Immature natural killer cell (primary cell): ENCODE data around the gene ABCG8. TPM values are rescaled to one million over a fixed set of nuclear protein-coding genes. Genes with fewer than 3 reads are reported as not detected.
"Not testable (repeated sequence)": the region's sequence is repeated elsewhere in the genome, so short reads cannot be mapped to it uniquely, and the experiment has no call there.

ENCODE experiments used
- DNase-seq, 3 donors: peaks; one replicate each; pipeline ENCODE4 v3.0.0; 2022; ENCODE audit warnings: mixed read lengths in 1 of 3
- H3K27ac Mint-ChIP-seq, 6 donors: one replicate each; pipeline ENCODE4 v1.8.0; 2020; ENCODE audit warnings: mixed read lengths in 6 of 6, mild to moderate bottlenecking in 5 of 6, inconsistent platforms in 4 of 6, moderate library complexity in 3 of 6
- H3K27me3 Mint-ChIP-seq, 3 donors: one replicate each; pipeline ENCODE4 v1.8.0; 2020 to 2021; ENCODE audit warnings: low read depth in 3 of 3, mild to moderate bottlenecking in 3 of 3, mixed read lengths in 3 of 3, moderate library complexity in 3 of 3, inconsistent platforms in 1 of 3
- H3K36me3 Mint-ChIP-seq, 3 donors: one replicate each; pipeline ENCODE4 v1.8.0; 2020; ENCODE audit warnings: mixed read lengths in 3 of 3, inconsistent platforms in 2 of 3, mild to moderate bottlenecking in 2 of 3
- H3K4me1 Mint-ChIP-seq, 2 donors: one replicate each; pipeline ENCODE4 v1.8.0; 2020; ENCODE audit warnings: inconsistent platforms in 2 of 2, mild to moderate bottlenecking in 2 of 2, mixed read lengths in 2 of 2, moderate library complexity in 1 of 2
- H3K4me3 Mint-ChIP-seq, 5 donors: one replicate each; pipeline ENCODE4 v1.8.0; 2020; ENCODE audit warnings: mild to moderate bottlenecking in 5 of 5, mixed read lengths in 5 of 5, inconsistent platforms in 3 of 5, moderate library complexity in 3 of 5
- H3K9me3 Mint-ChIP-seq, 6 donors: one replicate each; pipeline ENCODE4 v1.8.0; 2020; ENCODE audit warnings: mild to moderate bottlenecking in 6 of 6, mixed read lengths in 6 of 6, inconsistent platforms in 4 of 6, moderate library complexity in 3 of 6
- polyA plus RNA-seq, 3 donors: library from polyadenylated mRNA; unstranded; fragments of 300-500 nt; fragmentation: Illumina TruSeq; gene quantifications; one replicate each; pipeline ENCODE4 v1.2.3, GENCODE V29; 2021

Gene ABCG8
- polyA plus RNA-seq, 3 donors from 2014 or later = not detected

DNA sequence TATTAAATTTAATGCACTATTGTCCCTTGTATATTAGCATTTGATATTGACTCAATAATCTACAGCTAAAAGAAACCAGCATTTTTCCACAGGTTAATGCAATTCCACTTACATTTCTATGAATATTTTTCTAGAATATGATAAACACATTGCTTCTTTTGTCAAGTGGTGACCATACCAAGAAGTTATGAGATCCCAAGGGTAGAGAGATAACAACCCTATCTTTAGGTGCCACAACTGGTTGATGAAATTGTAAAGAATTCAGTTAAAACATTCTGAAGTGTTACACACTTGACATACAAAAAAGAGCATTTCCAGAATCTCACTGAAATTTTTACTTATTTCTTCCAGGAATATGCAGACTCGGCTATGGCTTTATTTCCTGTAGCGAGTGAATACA, 56.0 kb downstream of the ABCG8 start:
- Mint-ChIP-seq H3K36me3 (peaks cover 39 to 76% (median 47%) of the 10 kb centered on the region in 3 donors), H3K4me3 (no peak overlapping the region), H3K27me3 (peaks cover 0 to 1% (median 0%) of the 10 kb centered on the region in 3 donors), H3K9me3 (no peaks in the 10 kb centered on the region), H3K4me1 (no peaks in the 10 kb centered on the region), H3K27ac (no peak overlapping the region)
- DNase-seq = no peak

DNA sequence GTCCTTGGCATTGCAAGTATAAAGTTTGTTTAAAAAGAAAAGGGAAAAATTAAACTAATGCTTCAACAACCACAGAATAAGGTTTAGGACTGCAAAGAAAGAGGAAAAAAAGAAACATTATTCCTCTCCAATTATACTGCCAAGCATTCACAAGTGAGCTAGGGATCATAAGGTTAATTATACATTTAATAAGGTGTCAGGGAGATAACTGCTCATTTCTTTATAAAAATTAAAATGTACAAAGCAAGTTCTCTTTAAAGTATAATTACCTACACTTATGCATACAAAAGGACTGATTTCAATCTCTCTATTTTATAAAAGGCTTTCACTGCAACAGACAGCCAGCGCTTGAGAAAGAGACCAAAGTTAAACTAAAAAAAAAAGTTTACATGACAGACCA, 58.1 kb downstream of the ABCG8 start:
- Mint-ChIP-seq H3K27me3 (peaks cover 0 to 1% (median 0%) of the 10 kb centered on the region in 3 donors), H3K9me3 (no peaks in the 10 kb centered on the region), H3K4me3 (no peak overlapping the region), H3K27ac (no peak overlapping the region), H3K36me3 (peaks cover 31 to 59% (median 32%) of the 10 kb centered on the region in 3 donors), H3K4me1 (no peaks in the 10 kb centered on the region)
- DNase-seq = no peak

DNA sequence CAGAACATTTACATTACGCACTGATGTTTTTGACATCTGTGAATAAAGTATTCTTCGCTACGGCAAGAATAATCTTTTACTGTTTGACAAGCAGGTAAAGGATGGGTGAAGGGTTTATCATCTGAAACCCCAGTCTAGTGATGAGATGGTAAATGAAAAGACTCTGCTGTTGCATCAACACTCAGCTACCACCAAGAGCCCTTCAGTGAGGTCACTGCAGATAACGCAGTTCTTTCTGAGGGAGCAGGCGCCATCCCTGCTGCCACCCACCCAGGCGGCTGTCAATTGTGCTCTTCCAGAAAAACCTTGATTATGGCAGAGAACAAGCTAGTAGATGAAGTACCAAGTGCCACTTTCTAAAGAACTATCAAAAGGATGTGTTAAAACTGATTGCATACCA, 58.7 kb downstream of the ABCG8 start:
- H3K27me3 Mint-ChIP-seq = peaks cover 0 to 1% (median 0%) of the 10 kb centered on the region in 3 donors
- no peaks in the 10 kb centered on the region for H3K9me3 Mint-ChIP-seq
- DNase-seq = no peak
- no peaks in the 10 kb centered on the region for H3K4me1 Mint-ChIP-seq
- no peak overlapping the region for H3K4me3 Mint-ChIP-seq
- no peak overlapping the region for H3K27ac Mint-ChIP-seq
- H3K36me3 Mint-ChIP-seq = peaks cover 25 to 53% (median 26%) of the 10 kb centered on the region in 3 donors

DNA sequence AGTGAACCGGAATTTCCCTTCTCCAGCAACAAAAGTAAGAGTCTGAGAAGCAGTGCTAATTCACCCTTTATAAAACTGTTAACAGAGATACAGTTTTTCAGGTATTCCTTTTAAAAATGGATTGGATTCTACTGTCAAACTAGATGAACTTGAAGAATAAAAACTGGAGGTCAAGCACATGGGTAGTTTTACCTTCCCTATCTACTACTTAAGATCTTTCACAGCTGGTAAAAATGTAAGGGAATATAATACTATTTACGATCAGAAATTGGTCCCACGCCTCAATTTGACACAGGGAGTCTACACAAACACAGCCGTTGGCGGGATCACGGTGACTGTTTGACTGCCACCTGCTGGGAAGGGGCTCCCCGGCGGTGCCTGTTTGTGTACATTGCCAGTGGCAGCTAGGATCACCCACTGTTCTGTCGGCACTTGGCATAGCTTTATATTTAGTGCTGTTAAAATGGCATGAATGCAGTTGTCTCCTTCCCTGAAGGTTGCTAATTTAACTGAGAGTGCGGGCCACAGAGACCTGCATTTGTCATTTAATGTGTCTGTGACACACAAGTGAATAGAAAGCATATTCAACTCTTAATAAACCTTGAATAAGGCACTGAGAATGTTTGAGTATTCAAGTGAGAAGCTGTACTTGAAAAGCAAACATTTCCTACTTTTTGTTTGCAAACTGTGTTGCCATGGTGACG, 59.5 kb downstream of the ABCG8 start:
- H3K36me3 Mint-ChIP-seq = peaks cover 20 to 51% (median 22%) of the 10 kb centered on the region in 3 donors
- no peaks in the 10 kb centered on the region for H3K27me3 Mint-ChIP-seq
- H3K27ac Mint-ChIP-seq = no peak overlapping the region
- no peak for DNase-seq
- H3K4me1 Mint-ChIP-seq = no peaks in the 10 kb centered on the region
- H3K9me3 Mint-ChIP-seq = no peaks in the 10 kb centered on the region
- no peak overlapping the region for H3K4me3 Mint-ChIP-seq

DNA sequence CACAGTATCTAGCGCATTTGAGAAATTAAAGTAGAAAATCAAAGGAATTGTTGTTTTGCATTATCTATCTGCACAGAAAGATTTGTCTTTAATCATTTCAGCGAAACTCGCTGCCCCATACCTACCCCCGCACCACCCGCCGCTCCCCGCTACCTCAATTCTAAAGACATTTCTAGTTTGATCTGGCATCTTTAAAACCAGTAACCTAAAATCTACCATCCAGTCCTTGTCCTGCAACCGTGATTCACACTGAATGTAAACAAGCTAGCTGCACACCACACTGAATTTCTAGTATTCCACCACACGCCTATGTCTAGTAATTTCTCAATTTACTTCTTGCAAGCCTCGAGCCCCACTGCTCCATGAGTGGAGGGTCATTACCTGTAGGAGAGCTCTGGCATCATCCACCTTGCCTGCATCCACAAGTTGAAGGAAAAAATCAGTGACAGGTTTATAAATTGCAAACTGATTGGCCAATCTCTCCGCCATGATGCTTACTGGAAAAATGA, 60.1 kb downstream of the ABCG8 start:
- H3K4me3 Mint-ChIP-seq = no peak overlapping the region
- H3K27ac Mint-ChIP-seq = no peak overlapping the region
- no peaks in the 10 kb centered on the region for H3K4me1 Mint-ChIP-seq
- peaks cover 16 to 46% (median 18%) of the 10 kb centered on the region in 3 donors for H3K36me3 Mint-ChIP-seq
- DNase-seq = no peak
- no peaks in the 10 kb centered on the region for H3K9me3 Mint-ChIP-seq
- no peaks in the 10 kb centered on the region for H3K27me3 Mint-ChIP-seq

DNA sequence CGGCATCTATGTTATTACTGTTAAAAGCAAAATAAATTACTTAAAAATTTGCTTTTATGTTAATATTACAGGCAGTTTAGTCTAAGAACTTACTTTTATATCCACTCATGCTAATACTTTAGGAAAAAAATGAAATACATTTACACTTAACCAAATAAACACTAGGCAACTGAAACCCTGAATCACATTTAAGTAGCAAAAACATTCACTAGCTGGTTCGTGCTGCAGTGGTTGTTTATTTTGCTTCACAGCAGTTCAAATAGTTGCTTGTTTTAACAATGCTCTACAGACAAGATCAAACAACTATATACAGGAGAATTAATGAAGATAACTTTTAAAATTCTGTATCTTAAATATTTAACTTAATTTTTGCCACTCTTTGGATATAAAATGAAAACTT, 60.8 kb downstream of the ABCG8 start:
- no peak for DNase-seq
- Mint-ChIP-seq H3K36me3 (peaks cover 14 to 44% (median 17%) of the 10 kb centered on the region in 3 donors), H3K9me3 (no peaks in the 10 kb centered on the region), H3K27me3 (no peaks in the 10 kb centered on the region), H3K27ac (no peak overlapping the region), H3K4me3 (no peak overlapping the region), H3K4me1 (no peaks in the 10 kb centered on the region)

DNA sequence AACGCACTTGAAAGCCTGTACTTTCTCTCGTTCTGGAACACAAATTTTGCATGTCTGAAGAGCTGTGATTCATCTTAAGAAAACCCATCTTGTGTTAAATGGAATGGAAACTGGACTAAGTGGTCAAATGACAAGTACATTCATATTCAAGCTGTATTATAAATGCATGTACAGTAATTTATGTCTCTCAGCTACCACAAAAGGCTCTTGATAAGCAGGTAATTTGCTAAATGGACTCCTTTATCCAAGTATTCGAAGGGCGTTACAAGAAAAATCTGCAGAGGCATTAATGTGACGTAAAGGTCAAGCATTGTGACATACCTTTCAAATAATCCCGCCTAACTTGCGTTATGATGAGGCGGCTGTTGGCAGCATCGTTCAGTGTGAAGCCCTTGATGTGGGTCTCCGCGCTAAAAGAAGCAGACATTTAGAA, 66.6 kb downstream of the ABCG8 start:
- H3K36me3 Mint-ChIP-seq = peaks cover 17 to 47% (median 17%) of the 10 kb centered on the region in 3 donors

DNA sequence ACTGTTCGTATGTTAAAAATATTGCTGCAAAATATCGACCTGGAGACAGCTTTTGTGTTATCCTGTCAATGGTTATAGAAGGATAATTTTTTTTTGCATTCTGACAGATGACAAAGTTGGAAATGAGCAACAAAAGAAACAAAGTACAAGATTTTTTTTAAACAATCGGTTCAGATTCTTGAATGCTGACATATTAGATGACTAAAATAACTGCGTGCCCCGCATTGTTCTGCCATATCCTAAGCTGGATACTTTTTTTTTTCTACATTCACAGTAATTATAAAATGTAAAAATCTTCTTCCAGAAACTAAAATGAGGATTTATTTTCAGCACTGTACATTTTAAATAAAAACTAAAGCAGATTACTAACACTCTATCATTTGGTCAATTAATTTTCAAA, 67.1 kb downstream of the ABCG8 start:
- H3K27ac Mint-ChIP-seq = no peak overlapping the region
- peaks cover 13 to 48% (median 19%) of the 10 kb centered on the region in 3 donors for H3K36me3 Mint-ChIP-seq

More for the DNA sequence above, 66.6 kb downstream of the ABCG8 start:
- Mint-ChIP-seq H3K4me3 (no peak overlapping the region), H3K27ac (no peak overlapping the region), H3K27me3 (peaks cover 0 to 2% (median 0%) of the 10 kb centered on the region in 3 donors), H3K4me1 (no peaks in the 10 kb centered on the region), H3K9me3 (no peaks in the 10 kb centered on the region)
- DNase-seq = no peak

DNA sequence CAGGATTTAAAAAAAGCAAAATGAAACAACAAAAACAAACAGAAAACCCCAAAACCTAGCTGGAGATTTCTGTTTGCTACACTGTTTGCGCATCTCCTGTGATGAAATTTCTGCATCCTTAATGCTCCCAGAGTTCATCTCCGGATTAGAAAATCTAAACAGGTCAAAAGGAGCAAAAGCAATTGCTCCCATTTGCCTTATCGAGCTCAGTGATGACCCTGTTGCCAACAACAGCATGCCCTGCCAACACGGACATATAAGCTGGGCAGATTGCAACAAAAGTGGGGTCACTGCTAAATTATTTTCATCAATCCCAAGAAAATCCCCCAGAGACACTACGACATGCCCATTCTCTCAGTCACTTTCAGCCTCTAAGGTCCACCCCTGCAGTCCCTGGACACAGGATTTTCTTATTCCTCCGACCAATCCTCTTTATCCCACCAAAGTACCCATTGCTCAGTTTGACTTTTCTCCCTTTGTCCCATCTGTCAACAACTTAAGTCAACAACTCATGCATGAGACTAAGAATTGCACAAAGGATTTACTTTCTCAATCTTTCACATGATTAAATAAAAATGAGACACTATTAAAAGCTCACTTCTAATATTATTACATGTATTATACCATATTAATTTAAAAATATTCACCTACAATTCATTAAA, 67.8 kb downstream of the ABCG8 start:
- Mint-ChIP-seq H3K27ac (no peak overlapping the region), H3K9me3 (no peaks in the 10 kb centered on the region), H3K4me3 (no peak overlapping the region), H3K4me1 (no peaks in the 10 kb centered on the region), H3K36me3 (peaks cover 13 to 53% (median 23%) of the 10 kb centered on the region in 3 donors), H3K27me3 (peaks cover 0 to 2% (median 0%) of the 10 kb centered on the region in 3 donors)
- DNase-seq = no peak

More for the DNA sequence above, 67.1 kb downstream of the ABCG8 start:
- no peak for DNase-seq
- Mint-ChIP-seq H3K4me1 (no peaks in the 10 kb centered on the region), H3K9me3 (no peaks in the 10 kb centered on the region), H3K27me3 (peaks cover 0 to 2% (median 0%) of the 10 kb centered on the region in 3 donors), H3K4me3 (no peak overlapping the region)

DNA sequence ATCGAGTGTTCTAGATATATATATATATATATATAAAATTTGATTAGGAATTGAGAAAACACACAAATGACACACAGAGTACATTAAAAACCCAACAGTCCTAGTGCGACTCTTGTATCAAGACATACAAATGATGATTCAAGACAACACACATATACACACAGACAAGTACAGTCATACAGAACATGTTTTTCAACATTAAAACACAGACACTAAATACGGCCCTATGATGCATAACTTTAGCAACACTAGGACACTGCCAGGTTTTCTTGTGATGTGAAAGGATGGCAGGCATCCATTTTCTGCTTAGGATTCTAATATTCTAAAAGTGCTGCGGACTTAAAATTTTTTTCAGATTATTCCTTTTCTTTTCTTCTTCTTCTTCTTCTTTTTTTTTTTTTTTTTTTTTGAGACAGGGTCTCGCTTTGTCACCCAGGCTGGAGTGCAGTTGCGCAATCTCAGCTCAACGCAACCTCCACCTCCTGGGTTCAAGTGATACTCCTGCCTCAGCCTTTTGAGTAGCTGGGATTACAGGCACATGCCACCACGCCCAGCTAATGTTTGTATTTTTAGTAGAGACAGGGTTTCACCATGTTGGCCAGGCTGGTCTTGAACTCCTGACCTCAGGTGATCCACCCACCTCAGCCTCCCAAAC, 72.5 kb downstream of the ABCG8 start:
- H3K36me3 Mint-ChIP-seq = peaks cover 18 to 61% (median 25%) of the 10 kb centered on the region in 3 donors
- not testable (repeated sequence) for H3K4me3 Mint-ChIP-seq, DNase-seq, H3K4me1 Mint-ChIP-seq, H3K9me3 Mint-ChIP-seq, H3K27ac Mint-ChIP-seq, H3K27me3 Mint-ChIP-seq

DNA sequence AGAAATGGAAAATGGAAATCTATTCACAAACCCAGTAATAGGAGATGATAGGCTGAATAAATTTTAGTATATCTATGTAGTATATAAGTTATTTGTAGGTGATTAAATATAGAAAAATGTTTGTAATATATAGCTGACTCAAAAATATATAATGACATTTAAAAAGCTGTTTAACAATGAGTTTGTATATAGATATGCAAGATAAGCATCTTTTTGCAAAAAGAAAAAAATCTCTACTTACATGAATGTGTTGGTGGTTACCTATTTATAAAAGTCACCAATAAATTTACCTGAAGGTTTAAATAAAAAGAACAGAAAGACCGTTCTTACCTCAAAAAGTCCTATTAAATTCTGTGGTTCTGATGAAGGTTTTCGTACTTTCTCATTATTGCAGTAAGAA, 85.7 kb downstream of the ABCG8 start:
- Mint-ChIP-seq H3K4me1 (peaks cover 0 to 9% of the 10 kb centered on the region in 2 donors), H3K36me3 (peaks cover 7 to 29% (median 10%) of the 10 kb centered on the region in 3 donors), H3K9me3 (no peaks in the 10 kb centered on the region), H3K4me3 (no peak overlapping the region), H3K27me3 (no peaks in the 10 kb centered on the region), H3K27ac (no peak overlapping the region)
- DNase-seq = no peak

DNA sequence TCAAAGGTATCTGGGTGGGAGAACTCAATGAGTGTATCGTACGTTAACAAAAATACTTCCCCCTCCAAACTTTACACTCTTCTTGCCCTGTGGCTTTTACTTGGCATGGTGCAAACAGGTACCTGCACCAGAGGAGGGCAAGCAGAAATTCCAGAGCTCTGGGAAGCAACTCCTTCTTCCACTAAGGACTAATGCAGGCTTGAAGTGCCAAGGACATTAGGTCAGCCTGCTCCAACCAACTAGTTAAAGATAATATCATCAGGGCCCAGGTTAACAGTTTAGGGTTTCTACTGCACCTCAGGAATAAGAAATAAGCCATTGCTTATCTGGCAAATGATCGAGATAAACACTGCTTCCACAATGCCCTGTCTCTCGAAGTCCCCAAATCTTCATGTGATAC, 86.7 kb downstream of the ABCG8 start:
- Mint-ChIP-seq H3K36me3 (peaks cover 10 to 35% (median 13%) of the 10 kb centered on the region in 3 donors), H3K9me3 (no peaks in the 10 kb centered on the region), H3K4me3 (no peak overlapping the region)

DNA sequence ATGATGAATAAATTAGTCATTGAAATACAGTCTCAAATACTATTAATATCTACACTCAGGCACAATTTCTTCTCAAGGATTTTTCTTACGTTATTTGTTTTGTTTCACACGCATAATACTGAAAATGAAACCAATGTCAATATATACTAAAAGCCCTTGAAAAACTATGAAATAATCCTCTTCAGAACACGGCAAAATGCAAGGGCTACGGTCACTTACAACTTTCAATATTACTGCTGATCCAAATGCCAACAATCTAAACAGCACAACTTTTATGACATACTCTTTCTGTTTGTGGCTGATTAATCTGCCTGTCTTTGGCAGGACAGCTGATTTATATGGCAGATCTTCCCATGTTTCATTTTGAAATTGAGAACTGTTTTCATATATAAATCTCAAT, 88.7 kb downstream of the ABCG8 start:
- no peak for DNase-seq

More for the DNA sequence above, 86.7 kb downstream of the ABCG8 start:
- Mint-ChIP-seq H3K27me3 (no peaks in the 10 kb centered on the region), H3K4me1 (peaks cover 0 to 9% of the 10 kb centered on the region in 2 donors), H3K27ac (no peak overlapping the region)
- no peak for DNase-seq

DNA sequence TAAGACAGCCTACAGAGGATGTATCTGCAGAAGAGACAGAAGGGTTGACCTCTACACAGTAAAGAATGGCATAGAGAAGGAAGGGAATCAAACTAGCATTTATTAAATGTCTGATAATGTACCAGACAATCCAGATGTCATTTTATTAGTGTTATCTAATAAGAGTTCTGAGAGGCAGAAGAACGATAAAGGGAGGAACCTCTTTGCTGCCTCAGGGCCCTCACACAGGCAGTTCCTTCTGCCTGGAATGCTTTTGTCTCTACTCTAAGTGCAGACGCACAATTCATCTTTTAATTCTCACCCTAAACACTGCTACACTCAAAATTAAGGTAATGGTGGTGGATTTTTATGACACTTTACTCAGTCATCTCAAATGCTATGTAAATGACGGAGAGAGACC, 92.5 kb downstream of the ABCG8 start:
- Mint-ChIP-seq H3K36me3 (peaks cover 14 to 37% (median 30%) of the 10 kb centered on the region in 3 donors), H3K27me3 (peaks cover 0 to 2% (median 0%) of the 10 kb centered on the region in 3 donors), H3K4me3 (no peak overlapping the region), H3K27ac (no peak overlapping the region), H3K9me3 (no peaks in the 10 kb centered on the region), H3K4me1 (peaks cover 0 to 9% of the 10 kb centered on the region in 2 donors)
- DNase-seq = no peak

More for the DNA sequence above, 88.7 kb downstream of the ABCG8 start:
- Mint-ChIP-seq H3K9me3 (no peaks in the 10 kb centered on the region), H3K4me3 (peak overlapping the region in 3 of 5 donors; percentile 9 to 54 (median 31)), H3K4me1 (peaks cover 0 to 9% of the 10 kb centered on the region in 2 donors), H3K36me3 (peaks cover 14 to 42% (median 14%) of the 10 kb centered on the region in 3 donors), H3K27me3 (no peaks in the 10 kb centered on the region), H3K27ac (peak overlapping the region in 3 of 6 donors; percentile 3 to 75 (median 41))
